BLaER1 treated with 17β-estradiol and CSF1 and Interleukin-3, amounts not matched to agents 10 nM and 100 nM (cell line): ENCODE results near the gene HOXB8.

ENCODE experiments used
- H3K27ac ChIP-seq, 11 experiments: shearing (Covaris generic); formaldehyde crosslinking; 2 replicates each; pipeline ENCODE4 v1.8.1; 2022
- H3K27me3 ChIP-seq, 11 experiments: shearing (Covaris generic); formaldehyde crosslinking; 2 replicates each; pipeline ENCODE4 v1.8.1; 2022
- H3K36me3 ChIP-seq, 11 experiments: shearing (Covaris generic); formaldehyde crosslinking; 2 replicates each; pipeline ENCODE4 v1.8.1; 2022
- H3K4me1 ChIP-seq, 10 experiments: shearing (Covaris generic); formaldehyde crosslinking; 2 replicates each; pipeline ENCODE4 v1.8.1; 2022
- H3K4me2 ChIP-seq, 11 experiments: shearing (Covaris generic); formaldehyde crosslinking; 2 replicates each; pipeline ENCODE4 v1.8.1; 2022
- H3K4me3 ChIP-seq, 10 experiments: shearing (Covaris generic); formaldehyde crosslinking; 2 replicates each; pipeline ENCODE4 v1.8.1; 2022
- H3K9ac ChIP-seq, 11 experiments: shearing (Covaris generic); formaldehyde crosslinking; 2 replicates each; pipeline ENCODE4 v1.8.1; 2022
- H3K9me3 ChIP-seq, 11 experiments: shearing (Covaris generic); formaldehyde crosslinking; replicated peaks in 1 of 11; 2 replicates each; pipeline ENCODE4 v1.8.1; 2022
- H4K20me1 ChIP-seq, 11 experiments: shearing (Covaris generic); formaldehyde crosslinking; 2 replicates each; pipeline ENCODE4 v1.8.1; 2022
- Cebpa-rat ChIP-seq, 11 experiments: shearing (Covaris generic); IDR thresholded peaks; 2 replicates each; pipeline ENCODE4 v1.8.1; 2022

The HOXB8 gene

DNA sequence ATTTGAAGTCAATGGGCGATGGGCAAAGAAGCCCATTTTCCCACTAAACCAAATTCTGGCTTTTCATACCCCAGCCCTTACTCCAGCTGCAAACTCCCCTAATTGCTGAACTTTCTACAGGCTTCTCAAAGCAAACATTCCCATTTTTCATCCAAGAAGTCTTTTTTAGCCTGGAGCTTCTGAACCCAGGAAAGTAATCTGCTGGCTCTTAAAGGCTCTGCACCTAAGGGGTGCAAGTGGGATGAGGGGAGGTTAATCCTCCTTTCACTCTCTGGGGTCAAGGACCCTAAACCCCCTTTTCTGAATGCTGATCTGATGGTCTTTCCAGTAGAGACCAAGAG, 6.6 kb downstream of the HOXB8 start:
- TF ChIP-seq Cebpa-rat (IDR thresholded peaks at IDR 0.05) = no peak
- Histone ChIP-seq H3K4me3 (no peak overlapping the region), H3K36me3 (no peaks in the 10 kb centered on the region), H3K9me3 (peaks cover 0 to 9% (median 5%) of the 10 kb centered on the region in 11 experiments; a peak in 9 of 22 replicates), H3K4me1 (peaks cover 0 to 13% (median 4%) of the 10 kb centered on the region in 10 experiments; a peak in 7 of 20 replicates), H3K27me3 (peaks cover 100% of the 10 kb centered on the region in 11 experiments), H4K20me1 (peaks cover 0 to 95% (median 85%) of the 10 kb centered on the region in 11 experiments; a peak in 18 of 22 replicates), H3K27ac (no peak overlapping the region), H3K4me2 (no peak overlapping the region), H3K9ac (no peak overlapping the region)

DNA sequence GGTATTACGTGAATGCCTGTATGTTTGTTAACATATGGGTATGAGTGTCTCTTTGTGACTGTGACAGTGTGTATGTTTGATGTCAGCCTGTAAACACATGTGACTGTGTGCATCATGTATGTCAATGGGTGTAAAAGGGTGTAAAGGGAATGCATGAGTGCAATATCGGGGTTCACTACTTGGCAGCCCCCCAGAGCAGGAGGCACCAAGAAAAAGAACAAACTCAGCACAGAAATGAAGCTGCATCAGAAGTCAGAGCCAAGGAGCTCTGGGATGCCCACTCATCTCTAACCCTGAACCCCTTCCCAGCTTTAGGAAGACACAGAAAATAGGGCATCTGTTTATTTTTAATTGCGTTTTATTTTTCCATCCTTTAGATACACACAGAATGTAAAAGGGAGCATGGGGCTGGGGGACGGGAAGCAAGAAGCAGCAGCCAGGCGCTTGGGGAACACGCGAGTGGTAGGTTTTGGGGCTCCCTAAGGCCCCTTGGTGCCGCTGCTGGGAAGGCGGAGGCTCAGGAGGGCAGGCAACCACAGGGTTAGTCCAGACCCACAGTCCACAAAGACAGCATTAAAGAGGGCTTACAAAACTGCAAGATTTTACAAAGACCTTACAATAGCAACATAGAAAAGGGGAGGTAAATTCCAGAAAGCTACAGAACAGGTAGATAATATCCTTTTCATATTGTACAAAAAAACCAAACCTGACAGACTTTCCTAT, 8.0 kb downstream of the HOXB8 start:
- H3K4me1 ChIP-seq = peaks cover 0 to 5% (median 4%) of the 10 kb centered on the region in 10 experiments; a peak in 7 of 20 replicates
- H4K20me1 ChIP-seq = peaks cover 0 to 95% (median 82%) of the 10 kb centered on the region in 11 experiments; a peak in 18 of 22 replicates
- H3K9me3 ChIP-seq = peaks cover 0 to 9% (median 5%) of the 10 kb centered on the region in 11 experiments; a peak in 9 of 22 replicates
- H3K27ac ChIP-seq = no peak overlapping the region
- no peak overlapping the region for H3K4me2 ChIP-seq
- H3K27me3 ChIP-seq = peaks cover 100% of the 10 kb centered on the region in 11 experiments
- no peaks in the 10 kb centered on the region for H3K36me3 ChIP-seq
- no peak for TF ChIP-seq Cebpa-rat (IDR thresholded peaks at IDR 0.05)
- H3K9ac ChIP-seq = no peak overlapping the region
- no peak overlapping the region for H3K4me3 ChIP-seq

DNA sequence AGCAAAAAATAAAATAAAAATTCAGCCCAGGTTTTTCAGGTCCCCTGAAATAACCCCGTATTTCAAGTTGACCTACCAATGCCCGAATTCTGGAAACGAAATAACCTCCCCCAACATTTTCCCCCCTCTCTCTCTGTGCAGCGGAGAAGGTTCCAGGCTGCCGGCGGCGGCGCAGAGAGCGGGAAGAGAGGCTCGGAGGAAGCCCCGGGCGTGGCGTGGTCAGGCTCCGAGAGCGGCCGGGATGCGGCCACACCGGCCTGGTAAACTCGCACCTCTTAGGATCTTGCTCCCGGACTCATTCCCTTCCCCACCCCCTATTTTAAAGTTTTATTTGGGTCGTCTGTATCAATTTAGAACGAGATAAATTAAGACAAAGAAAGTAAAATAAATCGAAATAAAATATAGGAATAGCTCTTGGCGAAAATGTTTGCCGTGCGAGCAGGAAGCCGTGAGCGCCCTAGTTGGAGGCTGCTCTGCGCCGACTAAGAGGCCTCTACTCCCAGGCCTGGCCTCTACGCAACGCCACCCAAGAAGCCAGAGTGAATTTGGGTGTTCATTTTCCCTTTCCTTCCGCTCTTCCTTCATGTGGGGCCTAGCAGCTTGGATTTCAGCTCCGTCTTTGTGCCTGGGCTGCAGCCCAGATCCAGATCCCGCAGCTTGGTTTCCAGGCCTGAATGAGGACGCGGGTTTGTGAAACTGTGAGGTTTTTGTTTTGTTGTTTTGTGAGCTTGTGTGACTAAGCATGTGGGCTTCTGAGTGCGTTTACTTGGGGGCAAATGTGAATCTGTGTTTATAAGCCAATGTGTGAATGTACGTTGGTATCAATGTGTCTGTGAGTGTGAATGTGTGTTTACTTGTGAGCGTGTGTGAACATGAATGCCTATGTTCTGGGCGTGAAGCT, 8.9 kb downstream of the HOXB8 start:
- no peak for TF ChIP-seq Cebpa-rat (IDR thresholded peaks at IDR 0.05)
- peaks cover 0 to 9% (median 5%) of the 10 kb centered on the region in 11 experiments; a peak in 9 of 22 replicates for H3K9me3 ChIP-seq
- no peaks in the 10 kb centered on the region for H3K4me1 ChIP-seq
- no peak overlapping the region for H3K9ac ChIP-seq
- H3K27me3 ChIP-seq = peaks cover 100% of the 10 kb centered on the region in 11 experiments
- H3K27ac ChIP-seq = no peak overlapping the region
- no peaks in the 10 kb centered on the region for H3K36me3 ChIP-seq
- H3K4me3 ChIP-seq = no peak overlapping the region
- H4K20me1 ChIP-seq = peaks cover 0 to 97% (median 85%) of the 10 kb centered on the region in 11 experiments; a peak in 18 of 22 replicates
- no peak overlapping the region for H3K4me2 ChIP-seq

DNA sequence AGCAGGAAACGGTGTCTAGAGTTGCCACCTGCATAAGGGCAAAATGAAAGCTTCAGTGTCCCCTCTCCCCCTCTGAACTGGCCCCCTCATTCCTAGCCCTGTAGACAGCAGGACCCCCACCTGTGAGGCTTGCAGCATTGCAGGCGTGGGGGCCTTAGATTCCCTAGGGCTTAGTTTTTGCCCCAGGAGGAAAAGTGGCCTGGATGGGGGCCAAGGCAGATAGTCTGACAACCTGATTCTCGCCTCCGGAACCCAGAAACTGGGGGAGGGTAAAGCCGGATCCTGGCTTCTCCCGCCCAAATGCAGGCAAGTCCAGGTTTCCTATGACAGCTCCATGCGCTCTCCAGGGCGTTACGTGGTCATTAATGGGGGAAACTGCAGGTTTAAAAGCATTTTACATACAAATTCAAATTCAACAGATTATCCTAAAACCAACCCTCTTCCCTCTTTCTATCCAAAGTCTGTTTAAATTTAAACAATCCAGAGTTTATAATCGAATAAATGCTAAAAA, 9.6 kb downstream of the HOXB8 start:
- Histone ChIP-seq H3K27ac (no peak overlapping the region), H3K4me3 (no peak overlapping the region), H3K9ac (no peak overlapping the region), H3K4me2 (no peak overlapping the region), H3K36me3 (no peaks in the 10 kb centered on the region), H3K27me3 (peaks cover 100% of the 10 kb centered on the region in 11 experiments), H3K9me3 (peaks cover 0 to 4% (median 3%) of the 10 kb centered on the region in 11 experiments; a peak in 9 of 22 replicates), H4K20me1 (peaks cover 0 to 97% (median 85%) of the 10 kb centered on the region in 11 experiments; a peak in 18 of 22 replicates), H3K4me1 (no peaks in the 10 kb centered on the region)
- no peak for TF ChIP-seq Cebpa-rat (IDR thresholded peaks at IDR 0.05)

DNA sequence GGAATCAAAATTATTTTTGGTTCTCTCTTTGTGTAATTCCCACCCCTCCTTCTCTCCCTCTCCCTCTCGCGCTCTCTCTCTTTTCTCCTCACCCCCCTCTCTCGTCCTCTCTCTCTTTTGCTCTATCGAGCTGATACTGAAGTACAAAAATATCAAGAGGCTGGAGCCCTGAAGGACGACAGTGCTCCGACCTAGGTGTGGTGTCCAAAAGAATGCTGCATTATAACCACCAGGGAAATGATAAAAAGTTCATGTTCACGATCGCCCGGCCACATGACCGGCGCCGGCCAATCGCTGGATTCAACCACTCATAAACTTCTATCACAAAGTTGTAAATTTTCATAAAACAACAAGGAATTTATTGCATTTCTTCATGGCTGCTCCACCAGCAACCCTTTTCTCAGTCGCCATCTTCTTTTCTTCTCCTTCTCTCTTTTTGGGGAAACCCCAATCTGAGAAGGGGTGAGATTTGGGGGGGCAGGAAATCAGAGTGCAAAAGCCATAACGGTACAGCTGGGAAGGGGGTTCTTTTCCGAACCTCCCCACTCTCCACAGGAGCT, 10.2 kb downstream of the HOXB8 start, which contains the start of gene HOXB6:
Gene HOXB6 (minus strand): TSS at position 217 of the 560 bp plus-strand sequence. CDS start 6,836 bp downstream, outside the sequence.
- Histone ChIP-seq H3K9me3 (no peaks in the 10 kb centered on the region), H3K4me2 (no peak within 1 kb of the TSS), H3K27me3 (peaks cover 100% of the 10 kb centered on the region in 11 experiments), H4K20me1 (peaks cover 0 to 97% (median 85%) of the 10 kb centered on the region in 11 experiments; a peak in 17 of 22 replicates), H3K27ac (no peak within 1 kb of the TSS), H3K4me3 (no peak within 1 kb of the TSS), H3K36me3 (no peaks in the 10 kb centered on the region), H3K9ac (no peak within 1 kb of the TSS), H3K4me1 (no peaks in the 10 kb centered on the region)
- no peak for TF ChIP-seq Cebpa-rat (IDR thresholded peaks at IDR 0.05)

DNA sequence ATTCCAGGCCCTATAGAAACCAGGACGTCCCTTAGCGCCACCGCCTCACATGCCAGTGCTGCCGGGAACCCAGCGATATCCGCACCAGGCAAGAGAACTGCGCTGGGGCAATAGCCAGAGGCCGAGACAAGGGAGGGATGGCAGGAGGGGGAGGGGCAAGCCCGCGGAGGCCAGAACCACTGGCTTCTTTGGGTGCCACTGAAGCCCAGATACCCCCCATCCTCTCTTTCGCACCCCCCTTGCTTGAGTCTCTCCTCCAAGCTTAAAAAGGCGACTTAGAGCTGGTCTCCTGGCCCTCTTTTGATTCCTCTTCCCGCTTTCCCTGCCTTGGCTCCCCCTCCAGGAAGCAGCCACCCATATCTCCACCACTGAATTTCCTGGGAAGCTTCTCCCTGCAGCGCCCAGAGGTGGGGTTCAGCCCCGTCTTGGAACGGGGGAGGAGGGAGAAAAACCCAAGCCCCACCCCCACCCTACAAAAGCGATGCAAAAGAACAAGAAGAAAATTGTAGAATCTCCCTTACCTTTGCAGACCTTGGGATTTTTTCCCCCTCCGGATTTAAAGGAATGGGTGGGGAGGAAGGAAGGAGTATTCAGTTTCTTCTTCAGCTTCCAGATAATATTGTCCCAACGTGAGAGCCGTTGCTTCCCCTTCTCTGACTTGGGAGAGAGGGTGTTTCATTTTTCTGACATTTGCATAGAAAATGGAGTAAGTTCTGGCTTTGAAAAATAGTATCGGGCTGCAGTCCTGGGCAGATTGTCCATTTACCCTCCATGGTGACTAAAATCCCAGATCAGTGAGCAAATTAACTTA, 10.9 kb downstream of the HOXB8 start:
- H4K20me1 ChIP-seq = peaks cover 0 to 97% (median 85%) of the 10 kb centered on the region in 11 experiments; a peak in 17 of 22 replicates
- peaks cover 100% of the 10 kb centered on the region in 11 experiments for H3K27me3 ChIP-seq
- H3K9me3 ChIP-seq = no peaks in the 10 kb centered on the region
- no peak overlapping the region for H3K4me3 ChIP-seq
- H3K9ac ChIP-seq = no peak overlapping the region
- H3K4me2 ChIP-seq = no peak overlapping the region
- H3K36me3 ChIP-seq = no peaks in the 10 kb centered on the region
- no peak overlapping the region for H3K27ac ChIP-seq
- TF ChIP-seq Cebpa-rat (IDR thresholded peaks at IDR 0.05) = no peak
- no peaks in the 10 kb centered on the region for H3K4me1 ChIP-seq

DNA sequence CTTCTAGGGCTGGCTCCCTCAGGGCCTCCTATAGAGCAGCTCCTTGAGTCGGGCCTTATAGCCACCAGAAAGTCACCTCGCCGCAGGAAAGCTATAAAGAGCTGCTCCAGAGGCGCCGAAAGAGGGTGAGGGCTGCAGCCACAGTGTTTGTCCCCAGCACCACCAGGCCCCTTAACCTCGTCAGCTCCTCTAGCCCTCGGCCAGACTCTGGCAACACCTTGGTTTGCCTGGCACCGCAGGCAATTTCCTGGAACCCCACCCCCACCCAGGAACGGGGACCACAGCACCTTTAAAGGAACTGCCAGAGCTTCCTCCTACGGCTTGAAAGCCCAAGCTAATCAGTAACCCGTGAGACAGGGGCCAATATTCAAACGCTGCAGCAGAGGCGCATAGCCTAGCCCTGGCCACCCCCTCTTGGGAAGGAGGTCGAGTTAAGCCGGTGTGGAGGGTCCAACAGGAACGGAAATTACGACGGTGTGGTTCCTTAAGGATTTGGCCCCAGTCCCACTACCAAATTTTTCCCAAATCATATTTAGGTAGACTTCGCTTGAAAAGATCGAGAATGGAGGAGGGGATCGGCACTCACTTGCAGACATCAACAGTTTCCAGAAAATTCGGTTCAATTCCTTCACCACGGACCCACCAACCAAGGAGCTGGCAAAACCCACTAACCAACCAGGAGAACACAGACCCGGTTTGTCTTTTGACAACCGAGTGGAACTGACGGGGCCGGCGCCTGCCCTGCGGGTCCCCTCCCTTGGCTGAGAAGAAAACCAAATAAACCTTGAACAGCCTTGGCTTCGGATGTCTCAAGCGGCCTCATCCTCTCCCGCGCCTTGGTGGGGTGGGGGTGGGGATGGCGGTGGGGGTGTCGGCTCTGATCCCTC, 13.3 kb downstream of the HOXB8 start:
- H3K4me2 ChIP-seq = no peak overlapping the region
- no peaks in the 10 kb centered on the region for H3K4me1 ChIP-seq
- peaks cover 0 to 97% (median 88%) of the 10 kb centered on the region in 11 experiments; a peak in 17 of 22 replicates for H4K20me1 ChIP-seq
- H3K4me3 ChIP-seq = no peak overlapping the region
- peaks cover 0 to 14% (median 9%) of the 10 kb centered on the region in 11 experiments; a peak in 13 of 22 replicates for H3K9me3 ChIP-seq
- H3K27me3 ChIP-seq = peaks cover 100% of the 10 kb centered on the region in 11 experiments
- no peaks in the 10 kb centered on the region for H3K36me3 ChIP-seq
- no peak for TF ChIP-seq Cebpa-rat (IDR thresholded peaks at IDR 0.05)
- H3K27ac ChIP-seq = no peak overlapping the region
- no peak overlapping the region for H3K9ac ChIP-seq
